Neural progenitor cell (in vitro differentiated cells): Measurements from ENCODE around the gene PRSS21. TPM values are rescaled to one million over a fixed set of nuclear protein-coding genes. Genes with fewer than 3 reads are reported as not detected.

Experiments
- DNase-seq: peaks from one replicate; pipeline ENCODE4 v3.0.0-alpha.2; 2016; ENCODE audit warnings: low spot score
- H2AFZ ChIP-seq: fragments of 200-600 bp; sonication (generic); replicated peaks from 2 replicates; pipeline ENCODE4 v1.6.1; 2016; ENCODE audit warnings: antibody characterized with exemption
- H3F3A ChIP-seq: fragments of 200-600 bp; sonication (generic); 2 replicates; pipeline ENCODE4 v1.6.1; 2016; ENCODE audit warnings: antibody characterized with exemption, low read depth
- H3K27ac ChIP-seq: fragments of 200-600 bp; sonication (generic); 2 replicates; pipeline ENCODE4 v1.5.1; 2016; ENCODE audit warnings: mild to moderate bottlenecking
- H3K27me3 ChIP-seq: fragments of 200-600 bp; sonication (generic); 2 replicates; pipeline ENCODE4 v1.6.1; 2016; ENCODE audit warnings: mild to moderate bottlenecking, moderate library complexity
- H3K36me3 ChIP-seq: fragments of 200-600 bp; sonication (generic); 2 replicates; pipeline ENCODE4 v1.5.1; 2016
- H3K4me1 ChIP-seq: fragments of 200-600 bp; sonication (generic); 2 replicates; pipeline ENCODE4 v1.6.1; 2016; ENCODE audit warnings: mixed run types
- H3K4me2 ChIP-seq: fragments of 200-600 bp; sonication (generic); 2 replicates; pipeline ENCODE4 v1.6.1; 2016
- H3K4me3 ChIP-seq: fragments of 200-600 bp; sonication (generic); 2 replicates; pipeline ENCODE4 v1.5.1; 2016
- H3K79me2 ChIP-seq: fragments of 200-600 bp; sonication (generic); 2 replicates; pipeline ENCODE4 v1.6.1; 2016; ENCODE audit warnings: low read depth
- H3K9ac ChIP-seq: fragments of 200-600 bp; sonication (generic); 2 replicates; pipeline ENCODE4 v1.6.1; 2016
- H3K9me3 ChIP-seq: fragments of 200-600 bp; sonication (generic); 2 replicates; pipeline ENCODE4 v1.5.1; 2016; ENCODE audit warnings: low read depth
- H4K20me1 ChIP-seq: fragments of 200-600 bp; sonication (generic); 2 replicates; pipeline ENCODE4 v1.6.1; 2016; ENCODE audit warnings: low read depth
- H3K27ac Mint-ChIP-seq: 3 replicates; pipeline ENCODE4 v1.8.0; 2021; ENCODE audit warnings: mixed read lengths
- H3K27me3 Mint-ChIP-seq: 2 replicates; pipeline ENCODE4 v1.8.0; 2022; ENCODE audit warnings: low read depth, mild to moderate bottlenecking, inconsistent platforms, moderate library complexity, mixed read lengths; ENCODE audit not compliant: insufficient read depth
- H3K36me3 Mint-ChIP-seq: 3 replicates; pipeline ENCODE4 v1.8.0; 2021; ENCODE audit warnings: mixed read lengths
- H3K4me1 Mint-ChIP-seq: 3 replicates; pipeline ENCODE4 v1.8.0; 2021; ENCODE audit warnings: mixed read lengths
- H3K4me3 Mint-ChIP-seq: 3 replicates; pipeline ENCODE4 v1.8.0; 2021; ENCODE audit warnings: mild to moderate bottlenecking, moderate library complexity, mixed read lengths
- H3K9me3 Mint-ChIP-seq: 3 replicates; pipeline ENCODE4 v1.8.0; 2020; ENCODE audit warnings: mixed read lengths
- CTCF ChIP-seq: fragments of 200-600 bp; sonication (generic); IDR thresholded peaks from 2 replicates; pipeline ENCODE4 v1.5.1; 2017; ENCODE audit warnings: antibody characterized with exemption, mild to moderate bottlenecking
- EZH2 ChIP-seq: fragments of 200-600 bp; sonication (generic); IDR thresholded peaks from 2 replicates; pipeline ENCODE4 v1.6.1; 2017; ENCODE audit warnings: antibody characterized with exemption, mild to moderate bottlenecking, moderate library complexity
- EZH2phosphoT487 ChIP-seq: fragments of 200-600 bp; sonication (generic); IDR thresholded peaks from 2 replicates; pipeline ENCODE4 v1.6.1; 2017; ENCODE audit warnings: antibody characterized with exemption
- total RNA-seq: library from RNA; depleted of rRNA; stranded (reverse); fragments of >200 nt; gene quantifications from 2 replicates; pipeline ENCODE4 v1.2.3, GENCODE V29; 2015; ENCODE audit warnings: low replicate concordance

Gene PRSS21
- total RNA-seq, 1 donor from 2014 or later, result not detected

- no peaks in the 10 kb centered on the region for H3K36me3 ChIP-seq
- H4K20me1 ChIP-seq, result no peaks in the 10 kb centered on the region
- H3K27ac Mint-ChIP-seq, result no peak overlapping the region
- peaks cover 12% of the 10 kb centered on the region for H3K9me3 Mint-ChIP-seq
- no peak for DNase-seq
- no peaks in the 10 kb centered on the region for H3K79me2 ChIP-seq
- peaks cover 7% of the 10 kb centered on the region for H3K27me3 Mint-ChIP-seq
- H3K4me2 ChIP-seq, result no peak overlapping the region
- H3K4me1 Mint-ChIP-seq, result peaks cover 3% of the 10 kb centered on the region
- no peaks in the 10 kb centered on the region for H3K27me3 ChIP-seq
- H3K27ac ChIP-seq, result no peak overlapping the region
- no peaks in the 10 kb centered on the region for H3K36me3 Mint-ChIP-seq
- H3K4me1 ChIP-seq, result no peaks in the 10 kb centered on the region
- TF ChIP-seq EZH2phosphoT487 (no peak), EZH2 (no peak), CTCF (no peak)
- no peak overlapping the region for H3K4me3 ChIP-seq
- H3K4me3 Mint-ChIP-seq, result peak overlapping the region; percentile 43
- H3F3A ChIP-seq, result no peaks in the 10 kb centered on the region
- H3K9me3 ChIP-seq, result no peaks in the 10 kb centered on the region
- H2AFZ ChIP-seq, result no peak overlapping the region
- no peak overlapping the region for H3K9ac ChIP-seq
Observed at GRCh38 chr16:2810651-2811050, 6.4 kb upstream of the PRSS21 start.

DNA sequence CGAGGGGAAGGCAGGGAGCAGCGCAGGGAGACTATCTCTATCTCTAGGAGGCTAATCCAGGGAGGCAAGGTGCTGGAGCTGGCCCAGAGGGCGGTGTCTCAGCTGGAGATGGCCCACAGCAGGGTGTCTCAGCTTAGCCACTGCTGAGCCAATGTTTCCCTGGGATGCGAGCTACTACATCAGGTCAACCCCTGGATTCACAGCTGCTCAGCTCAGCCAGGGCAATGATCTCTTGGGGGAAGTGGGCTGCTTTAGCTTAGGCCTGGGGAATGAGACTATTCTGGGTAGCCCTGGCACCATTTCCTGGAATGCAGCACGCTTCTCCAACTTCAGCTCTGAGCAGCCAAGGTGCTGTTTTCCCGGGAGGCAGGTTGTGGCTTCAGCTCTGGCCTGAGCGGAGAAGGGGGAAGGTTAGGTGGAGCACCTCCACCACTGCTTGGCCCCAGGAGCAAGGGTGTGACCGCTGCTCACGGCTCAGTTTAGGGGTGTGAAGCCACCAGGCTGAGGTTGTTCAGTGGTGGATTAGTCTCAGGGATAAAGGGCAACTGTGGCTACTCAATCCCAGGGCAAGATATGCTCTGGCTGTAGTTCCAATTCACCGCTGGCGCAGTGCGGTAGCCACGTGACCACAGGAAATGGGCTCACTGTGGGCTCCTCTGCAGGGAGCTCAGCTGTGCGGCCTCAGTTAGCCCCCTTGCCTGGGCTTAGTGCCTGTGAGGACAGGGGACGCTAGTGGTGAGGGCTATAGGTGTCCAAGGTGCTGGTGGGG, 5.2 kb upstream of the PRSS21 start:
- Histone ChIP-seq H3F3A (no peaks in the 10 kb centered on the region), H3K4me3 (no peak overlapping the region), H4K20me1 (no peaks in the 10 kb centered on the region), H2AFZ (no peak overlapping the region), H3K4me2 (no peak overlapping the region), H3K9ac (no peak overlapping the region), H3K27ac (no peak overlapping the region), H3K27me3 (no peaks in the 10 kb centered on the region), H3K36me3 (no peaks in the 10 kb centered on the region), H3K9me3 (no peaks in the 10 kb centered on the region), H3K79me2 (no peaks in the 10 kb centered on the region), H3K4me1 (no peaks in the 10 kb centered on the region)
- no peak for DNase-seq
- Mint-ChIP-seq H3K27me3 (peaks cover 9% of the 10 kb centered on the region), H3K36me3 (no peaks in the 10 kb centered on the region), H3K9me3 (peaks cover 6% of the 10 kb centered on the region), H3K27ac (no peak overlapping the region), H3K4me3 (no peak overlapping the region), H3K4me1 (peaks cover 6% of the 10 kb centered on the region)
- TF ChIP-seq EZH2 (no peak), EZH2phosphoT487 (no peak), CTCF (no peak)

- H3K27ac Mint-ChIP-seq, result no peak overlapping the region
- no peak overlapping the region for H3K4me3 Mint-ChIP-seq
Observed at GRCh38 chr16:2813771-2814221, 3.2 kb upstream of the PRSS21 start.

More at GRCh38 chr16:2813771-2814221, 3.2 kb upstream of the PRSS21 start:
- no peaks in the 10 kb centered on the region for H3F3A ChIP-seq
- no peaks in the 10 kb centered on the region for H3K36me3 ChIP-seq
- no peak overlapping the region for H3K4me2 ChIP-seq
- Mint-ChIP-seq H3K4me1 (peaks cover 6% of the 10 kb centered on the region), H3K27me3 (peaks cover 9% of the 10 kb centered on the region), H3K9me3 (peaks cover 2% of the 10 kb centered on the region), H3K36me3 (no peaks in the 10 kb centered on the region)
- no peaks in the 10 kb centered on the region for H3K4me1 ChIP-seq
- H4K20me1 ChIP-seq, result no peaks in the 10 kb centered on the region
- TF ChIP-seq EZH2 (no peak), EZH2phosphoT487 (no peak), CTCF (no peak)
- no peak overlapping the region for H2AFZ ChIP-seq
- no peak overlapping the region for H3K27ac ChIP-seq
- H3K27me3 ChIP-seq, result no peaks in the 10 kb centered on the region
- H3K9ac ChIP-seq, result no peak overlapping the region
- H3K79me2 ChIP-seq, result no peaks in the 10 kb centered on the region
- no peak for DNase-seq
- no peak overlapping the region for H3K4me3 ChIP-seq
- H3K9me3 ChIP-seq, result no peaks in the 10 kb centered on the region
